Left kidney (tissue), 2 donors: ENCODE measurements around the gene ACR. TPM values are rescaled to one million over a fixed set of nuclear protein-coding genes. Genes with fewer than 3 reads are reported as not detected.
A peak's percentile ranks its signal among the peaks of the same experiment; 100 is the strongest.
"Not testable (repeated sequence)": the region's sequence is repeated elsewhere in the genome, so short reads cannot be mapped to it uniquely, and the experiment has no call there.

Experiments used
- DNase-seq: peaks from one replicate; pipeline ENCODE4 v3.0.0-alpha.2; 2013
- polyA plus RNA-seq: library from polyadenylated mRNA; unstranded; fragments of 120-200 nt; gene quantifications from one replicate; pipeline ENCODE4 v1.2.1, GENCODE V29; 2013; ENCODE audit not compliant: insufficient read length

The ACR gene
- polyA plus RNA-seq, 1 donor, result 0.38 TPM

GRCh38 chr22:50732681-50733080, 5.3 kb upstream of the ACR start:
- no peak for DNase-seq

- no peak for DNase-seq
These were observed 4.3 kb upstream of the ACR start for GRCh38 chr22:50733521-50734342.

- no peak for DNase-seq
These were observed 3.6 kb upstream of the ACR start for GRCh38 chr22:50734343-50734771.

GRCh38 chr22:50734986-50735738, 2.8 kb upstream of the ACR start:
- DNase-seq, result no peak

- no peak for DNase-seq
These were observed 2.3 kb upstream of the ACR start for GRCh38 chr22:50735739-50736030.

GRCh38 chr22:50738649-50739227, 734 bp downstream of the ACR start:
- no peak for DNase-seq

- DNase-seq, result no peak
These were observed 1.3 kb downstream of the ACR start for GRCh38 chr22:50739279-50739691.

GRCh38 chr22:50739894-50740293, 1.9 kb downstream of the ACR start:
- no peak for DNase-seq

GRCh38 chr22:50740714-50741113, 2.7 kb downstream of the ACR start:
- not testable (repeated sequence) for DNase-seq

- DNase-seq, result not testable (repeated sequence)
These were observed 6.4 kb downstream of the ACR start for GRCh38 chr22:50744424-50744823.

- not testable (repeated sequence) for DNase-seq
These were observed 9.5 kb downstream of the ACR start for GRCh38 chr22:50747521-50747920.

- DNase-seq, result not testable (repeated sequence)
These were observed 10.6 kb downstream of the ACR start for GRCh38 chr22:50748630-50749029.

GRCh38 chr22:50749302-50750074, 11.5 kb downstream of the ACR start:
- not testable (repeated sequence) for DNase-seq

GRCh38 chr22:50755251-50755650, 17.2 kb downstream of the ACR start:
- not testable (repeated sequence) for DNase-seq

GRCh38 chr22:50756406-50756805, 18.4 kb downstream of the ACR start:
- not testable (repeated sequence) for DNase-seq

- DNase-seq, result not testable (repeated sequence)
These were observed 19.0 kb downstream of the ACR start for GRCh38 chr22:50756949-50757491.

GRCh38 chr22:50759597-50760341, 21.8 kb downstream of the ACR start:
- not testable (repeated sequence) for DNase-seq

GRCh38 chr22:50761829-50762228, 23.8 kb downstream of the ACR start:
- DNase-seq, result not testable (repeated sequence)

- not testable (repeated sequence) for DNase-seq
These were observed 26.3 kb downstream of the ACR start for GRCh38 chr22:50764288-50764687.

- peak; percentile 62 for DNase-seq
These were observed 37.1 kb downstream of the ACR start for GRCh38 chr22:50775132-50775531.

GRCh38 chr22:50777631-50778030, 39.6 kb downstream of the ACR start:
- not testable (repeated sequence) for DNase-seq
